NCI-H128 (cell line): ENCODE results near the gene SLC5A2.

ENCODE experiments used
- DNase-seq: peaks from one replicate; lab custom pipeline; 2025; ENCODE audit not compliant: unreplicated experiment; lab: John Stamatoyannopoulos, UW

SLC5A2 gene

GRCh38 chr16:31459687-31460581 is 23.0 kb upstream of the SLC5A2 start:
- peak; percentile 95 for DNase-seq

- DNase-seq, result no peak
Measured at GRCh38 chr16:31460582-31461002, 22.3 kb upstream of the SLC5A2 start.

GRCh38 chr16:31461201-31461920 is 21.6 kb upstream of the SLC5A2 start:
- no peak for DNase-seq

GRCh38 chr16:31461921-31462804 is 20.8 kb upstream of the SLC5A2 start:
- no peak for DNase-seq

- DNase-seq, result no peak
Measured at GRCh38 chr16:31464348-31464769, 18.6 kb upstream of the SLC5A2 start.

- DNase-seq, result no peak
Measured at GRCh38 chr16:31464781-31465260, 18.1 kb upstream of the SLC5A2 start.

- no peak for DNase-seq
Measured at GRCh38 chr16:31465788-31466370, 17.0 kb upstream of the SLC5A2 start.

- DNase-seq, result no peak
Measured at GRCh38 chr16:31466381-31466841, 16.5 kb upstream of the SLC5A2 start.

- DNase-seq, result no peak
Measured at GRCh38 chr16:31467151-31467773, 15.7 kb upstream of the SLC5A2 start.

- no peak for DNase-seq
Measured at GRCh38 chr16:31467858-31468257, 15.1 kb upstream of the SLC5A2 start.

GRCh38 chr16:31470615-31471014 is 12.3 kb upstream of the SLC5A2 start:
- DNase-seq, result no peak

GRCh38 chr16:31471241-31471874 is 11.6 kb upstream of the SLC5A2 start:
- DNase-seq, result no peak

GRCh38 chr16:31471875-31472708 is 10.8 kb upstream of the SLC5A2 start, which contains the start of gene TGFB1I1:
Gene TGFB1I1, plus strand, starts transcription at chr16:31472152. Its CDS starts 37 bp downstream, at chr16:31472189.
- DNase-seq, result no peak

GRCh38 chr16:31472709-31473203 is 10.2 kb upstream of the SLC5A2 start:
- DNase-seq, result peak; percentile 73

GRCh38 chr16:31473264-31473984 is 9.5 kb upstream of the SLC5A2 start:
- no peak for DNase-seq

GRCh38 chr16:31474173-31474714 is 8.7 kb upstream of the SLC5A2 start:
- DNase-seq, result no peak
